CD4-positive, alpha-beta memory T cell (primary cell): ENCODE measurements around the gene SMAD3. TPM values are rescaled to one million over a fixed set of nuclear protein-coding genes. Genes with fewer than 3 reads are reported as not detected.

ENCODE experiments used
- CTCF ChIA-PET: fragments of 350-600 bp; sonication (Branson Sonifier 250); formaldehyde crosslinking; loops from one replicate; lab custom pipeline; 2021; ENCODE audit warnings: inconsistent platforms; ENCODE audit not compliant: partially characterized antibody; lab: Charles Lee
- POLR2A ChIA-PET: fragments of 350-600 bp; sonication (Branson Sonifier 250); formaldehyde crosslinking; loops from one replicate; lab custom pipeline; 2021; ENCODE audit not compliant: partially characterized antibody; lab: Charles Lee
- DNase-seq, 5 donors: peaks; one replicate each; pipeline versions ENCODE4 v3.0.0 to v3.0.0-alpha.2; 2020 to 2022; ENCODE audit warnings: mixed read lengths in 1 of 5
- H3K27ac ChIP-seq: one replicate; pipeline ENCODE4 v1.7.0; 2013; ENCODE audit warnings: low read depth, low read length
- H3K27me3 ChIP-seq: 2 replicates; pipeline ENCODE4 v1.7.0; 2013; ENCODE audit warnings: mild to moderate bottlenecking, low read length, moderate library complexity; ENCODE audit not compliant: insufficient read depth
- H3K36me3 ChIP-seq: 2 replicates; pipeline ENCODE4 v1.7.0; 2013; ENCODE audit warnings: mild to moderate bottlenecking, low read length, moderate library complexity; ENCODE audit not compliant: insufficient read depth
- H3K4me1 ChIP-seq: 2 replicates; pipeline ENCODE4 v1.7.0; 2013; ENCODE audit warnings: mild to moderate bottlenecking, low read length, moderate library complexity; ENCODE audit not compliant: insufficient read depth
- H3K4me3 ChIP-seq, 2 donors: one replicate each; pipeline ENCODE4 v1.7.0; 2013; ENCODE audit warnings: low read length in 2 of 2, mild to moderate bottlenecking in 1 of 2
- H3K9me3 ChIP-seq, 2 donors: one replicate each; pipeline ENCODE4 v1.7.0; 2013; ENCODE audit warnings: low read length in 2 of 2, control low read depth in 1 of 2; ENCODE audit not compliant: control insufficient read depth in 1 of 2
- H3K27ac Mint-ChIP-seq, 7 donors: one replicate each; pipeline ENCODE4 v1.8.0; 2020 to 2021; ENCODE audit warnings: mixed read lengths in 7 of 7, mild to moderate bottlenecking in 6 of 7, inconsistent platforms in 3 of 7, moderate library complexity in 3 of 7
- H3K27me3 Mint-ChIP-seq, 2 donors: one replicate each; pipeline ENCODE4 v1.8.0; 2020 to 2021; ENCODE audit warnings: mixed read lengths in 2 of 2
- H3K36me3 Mint-ChIP-seq, 2 donors: one replicate each; pipeline ENCODE4 v1.8.0; 2020 to 2021; ENCODE audit warnings: mixed read lengths in 2 of 2, inconsistent platforms in 1 of 2, mild to moderate bottlenecking in 1 of 2
- H3K4me1 Mint-ChIP-seq, 4 donors: one replicate each; pipeline ENCODE4 v1.8.0; 2020 to 2021; ENCODE audit warnings: mixed read lengths in 4 of 4, mild to moderate bottlenecking in 1 of 4
- H3K4me3 Mint-ChIP-seq, 8 donors: one replicate each; pipeline ENCODE4 v1.8.0; 2020 to 2021; ENCODE audit warnings: mixed read lengths in 8 of 8, mild to moderate bottlenecking in 7 of 8, moderate library complexity in 6 of 8, inconsistent platforms in 3 of 8
- H3K9me3 Mint-ChIP-seq, 8 donors: one replicate each; pipeline ENCODE4 v1.8.0; 2020 to 2021; ENCODE audit warnings: mixed read lengths in 8 of 8, mild to moderate bottlenecking in 5 of 8, inconsistent platforms in 3 of 8, moderate library complexity in 1 of 8
- intact Hi-C: fragments of 100-400 bp; cut with micrococcal nuclease; formaldehyde crosslinking; loops from one replicate; pipeline ENCODE4 v1.15.1; 2023
- polyA plus RNA-seq, 2 donors: library from polyadenylated mRNA; unstranded; fragments of 300-500 nt; fragmentation: Illumina TruSeq; gene quantifications; one replicate each; pipeline ENCODE4 v1.2.3, GENCODE V29; 2021
- total RNA-seq, 2 experiments: library from RNA; stranded (reverse); gene quantifications; one replicate each; pipeline ENCODE4 v1.2.3, GENCODE V29; 2021

Gene SMAD3
- total and polyA plus RNA-seq, 4 experiments from 2014 or later: 14.6 to 197 (median 110) TPM

DNA sequence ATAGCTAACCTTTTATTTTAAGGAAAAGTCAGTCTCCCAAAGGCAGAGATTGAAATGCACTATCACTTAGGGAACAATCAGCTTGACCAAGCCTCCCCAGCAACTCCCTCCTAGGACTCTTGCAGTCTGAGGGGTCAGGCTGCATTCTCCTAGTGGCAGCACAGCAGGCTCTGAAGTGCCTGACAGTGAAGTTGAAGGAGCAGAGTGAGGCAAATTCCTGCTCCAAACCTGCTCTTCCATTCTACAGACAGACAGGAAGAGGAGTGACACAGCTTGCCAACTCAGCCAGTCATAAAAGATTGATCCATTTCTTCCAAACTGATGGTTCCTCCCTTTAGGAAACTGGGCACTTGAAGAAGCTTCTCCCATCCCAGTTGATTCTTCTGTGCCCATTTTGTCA lies 43.9 kb upstream of the SMAD3 start:
- CTCF ChIA-PET: no interaction called here
- intact Hi-C loops: no loop called here

GRCh38 chr15:67022587-67023105 lies 42.8 kb upstream of the SMAD3 start:
- Mint-ChIP-seq H3K4me3 (no peak overlapping the region), H3K27me3 (no peaks in the 10 kb centered on the region), H3K27ac (no peak overlapping the region), H3K4me1 (peaks cover 0 to 7% (median 2%) of the 10 kb centered on the region in 4 donors), H3K9me3 (no peaks in the 10 kb centered on the region), H3K36me3 (no peaks in the 10 kb centered on the region)
- H3K36me3 ChIP-seq: no peaks in the 10 kb centered on the region
- intact Hi-C loops: no loop called here
- H3K4me3 ChIP-seq: no peak overlapping the region
- CTCF ChIA-PET: interaction anchor here (0.8 kb wide), 1 partner anchor 254 kb away, joined by 3 read pairs; no protein-coding TSS in a partner anchor
- no peaks in the 10 kb centered on the region for H3K27me3 ChIP-seq
- no peaks in the 10 kb centered on the region for H3K4me1 ChIP-seq
- no peaks in the 10 kb centered on the region for H3K9me3 ChIP-seq
- no peak for DNase-seq
- POLR2A ChIA-PET: no interaction called here
- H3K27ac ChIP-seq: no peak overlapping the region

More for the DNA sequence above, 43.9 kb upstream of the SMAD3 start:
- Histone ChIP-seq H3K9me3 (no peaks in the 10 kb centered on the region), H3K27me3 (no peaks in the 10 kb centered on the region), H3K4me1 (no peaks in the 10 kb centered on the region), H3K4me3 (no peak overlapping the region), H3K27ac (no peak overlapping the region), H3K36me3 (no peaks in the 10 kb centered on the region)
- no peaks in the 10 kb centered on the region for H3K27me3 Mint-ChIP-seq
- peaks cover 0 to 1% (median 0%) of the 10 kb centered on the region in 8 donors for H3K9me3 Mint-ChIP-seq
- H3K4me3 Mint-ChIP-seq: no peak overlapping the region
- H3K27ac Mint-ChIP-seq: no peak overlapping the region
- H3K36me3 Mint-ChIP-seq: no peaks in the 10 kb centered on the region
- peaks cover 0 to 7% (median 4%) of the 10 kb centered on the region in 4 donors for H3K4me1 Mint-ChIP-seq
- POLR2A ChIA-PET: no interaction called here
- no peak for DNase-seq

DNA sequence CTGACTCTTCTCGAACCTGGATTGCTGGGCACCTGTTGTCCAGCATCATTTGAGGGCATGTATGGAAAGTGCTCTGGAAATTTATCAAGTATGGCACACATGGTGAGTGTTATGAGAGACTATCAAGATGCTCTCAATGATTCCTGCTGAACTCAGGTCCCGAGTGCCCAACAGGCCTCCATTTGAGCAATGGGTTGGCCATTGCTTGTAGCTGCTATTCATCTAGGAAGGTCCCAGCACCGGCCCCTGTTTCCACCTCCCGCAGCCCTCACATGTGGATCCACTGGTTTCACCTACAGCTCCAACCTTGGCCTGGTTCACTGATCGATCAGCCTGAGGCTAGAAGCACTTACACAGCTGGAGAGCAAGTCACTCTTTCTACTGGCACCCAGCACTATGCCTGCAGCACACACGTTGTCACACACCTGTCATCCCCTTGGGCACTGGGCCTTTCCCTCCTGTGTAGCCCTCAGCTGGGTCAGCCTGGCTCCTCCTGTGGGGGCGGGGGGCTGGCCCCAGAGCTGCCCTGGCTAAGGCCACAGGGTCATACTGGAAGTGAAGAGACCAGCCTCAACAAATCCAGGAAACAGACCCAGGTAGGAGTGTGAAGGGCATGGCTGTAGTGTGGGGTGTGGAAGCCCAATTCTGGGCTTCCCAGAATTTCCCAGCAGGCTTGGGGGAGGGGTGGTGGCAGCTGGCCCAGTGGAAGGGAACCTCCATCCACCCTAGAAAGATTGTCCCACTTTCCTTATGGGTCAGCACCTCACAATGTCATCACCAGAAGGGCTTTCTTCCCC lies 41.7 kb upstream of the SMAD3 start:
- POLR2A ChIA-PET: no interaction called here
- no peaks in the 10 kb centered on the region for H3K27me3 ChIP-seq
- H3K27ac ChIP-seq: no peak overlapping the region
- no peak overlapping the region for H3K4me3 ChIP-seq
- H3K4me1 ChIP-seq: no peaks in the 10 kb centered on the region
- CTCF ChIA-PET: no interaction called here
- no peaks in the 10 kb centered on the region for H3K36me3 ChIP-seq
- DNase-seq: no peak
- Mint-ChIP-seq H3K27ac (peak overlapping the region in 1 of 7 donors; percentile 41), H3K4me1 (peaks cover 0 to 3% (median under 1%) of the 10 kb centered on the region in 4 donors), H3K9me3 (no peaks in the 10 kb centered on the region), H3K36me3 (no peaks in the 10 kb centered on the region), H3K27me3 (no peaks in the 10 kb centered on the region), H3K4me3 (no peak overlapping the region)
- intact Hi-C loops: no loop called here
- H3K9me3 ChIP-seq: no peaks in the 10 kb centered on the region

DNA sequence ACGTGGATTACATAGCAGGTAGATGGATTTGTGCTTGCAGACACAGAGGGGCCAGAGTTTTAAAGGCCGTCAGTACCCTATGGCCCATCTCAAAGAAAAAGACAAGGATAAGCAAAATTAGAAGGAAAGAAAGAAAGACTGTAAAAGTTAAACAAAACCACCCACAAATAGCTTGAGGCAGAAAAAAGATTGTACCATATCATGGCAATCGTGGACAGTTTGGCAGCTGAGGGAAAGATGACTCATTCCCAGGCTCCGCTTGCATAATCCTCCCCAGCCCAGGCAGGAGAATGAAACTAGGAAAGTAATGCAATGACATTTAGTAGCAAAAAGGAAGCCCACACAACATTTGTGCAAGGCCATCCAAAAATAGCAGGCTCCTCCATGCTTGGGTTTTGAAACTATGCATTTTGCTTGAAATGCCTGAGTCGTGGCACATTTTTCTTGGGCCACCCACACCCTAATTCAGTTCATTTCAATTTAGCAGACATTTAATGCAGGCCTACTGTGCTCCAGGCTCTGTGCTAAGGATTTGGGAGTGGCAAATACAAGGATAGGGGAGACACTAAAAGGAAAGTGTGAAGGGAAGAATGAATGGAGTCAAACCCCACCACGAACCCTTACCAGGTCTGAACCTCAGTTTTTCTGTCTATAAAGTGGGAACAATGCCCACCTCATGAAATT lies 40.9 kb upstream of the SMAD3 start:
- ChIA-PET POLR2A (no interaction called here), CTCF (interaction anchor here (1.4 kb wide), 1 partner anchor 20 kb away, joined by 3 read pairs; no protein-coding TSS in a partner anchor)
- Histone ChIP-seq H3K9me3 (no peaks in the 10 kb centered on the region), H3K27ac (no peak overlapping the region), H3K27me3 (no peaks in the 10 kb centered on the region), H3K4me1 (no peaks in the 10 kb centered on the region), H3K4me3 (no peak overlapping the region), H3K36me3 (no peaks in the 10 kb centered on the region)
- H3K4me1 Mint-ChIP-seq: peaks cover 0 to 3% (median under 1%) of the 10 kb centered on the region in 4 donors
- H3K27ac Mint-ChIP-seq: no peak overlapping the region
- no peaks in the 10 kb centered on the region for H3K9me3 Mint-ChIP-seq
- no peak overlapping the region for H3K4me3 Mint-ChIP-seq
- H3K36me3 Mint-ChIP-seq: no peaks in the 10 kb centered on the region
- intact Hi-C loops: no loop called here
- no peak for DNase-seq
- H3K27me3 Mint-ChIP-seq: no peaks in the 10 kb centered on the region

DNA sequence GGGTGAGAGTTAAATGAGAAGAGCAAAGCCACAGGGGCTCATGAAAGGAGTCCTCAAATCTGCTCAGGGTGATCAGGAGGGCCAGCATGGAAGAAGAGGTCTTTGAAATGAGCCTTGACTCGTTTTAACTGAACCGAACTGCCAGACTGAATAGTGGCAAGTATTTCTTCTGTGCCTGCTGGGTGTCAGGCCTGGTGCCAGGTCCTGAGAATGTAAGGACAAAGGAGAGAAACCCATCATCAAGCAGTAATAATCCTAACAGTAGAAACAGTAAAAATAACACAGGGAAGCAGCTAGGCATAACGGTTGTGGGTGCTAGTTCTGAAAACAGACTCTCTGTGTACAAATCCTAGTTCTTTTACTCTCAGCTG lies 40.4 kb upstream of the SMAD3 start:
- no peak overlapping the region for H3K4me3 Mint-ChIP-seq
- no peak for DNase-seq
- H3K4me1 Mint-ChIP-seq: peaks cover 0 to 3% (median under 1%) of the 10 kb centered on the region in 4 donors
- intact Hi-C loops: no loop called here
- ChIA-PET CTCF (interaction anchor here (1.4 kb wide), 1 partner anchor 19 kb away, joined by 3 read pairs; no protein-coding TSS in a partner anchor), POLR2A (no interaction called here)
- Histone ChIP-seq H3K27me3 (no peaks in the 10 kb centered on the region), H3K36me3 (no peaks in the 10 kb centered on the region), H3K9me3 (no peaks in the 10 kb centered on the region), H3K4me1 (no peaks in the 10 kb centered on the region), H3K27ac (no peak overlapping the region), H3K4me3 (no peak overlapping the region)
- H3K27ac Mint-ChIP-seq: no peak overlapping the region
- H3K36me3 Mint-ChIP-seq: no peaks in the 10 kb centered on the region
- no peaks in the 10 kb centered on the region for H3K27me3 Mint-ChIP-seq
- no peaks in the 10 kb centered on the region for H3K9me3 Mint-ChIP-seq

DNA sequence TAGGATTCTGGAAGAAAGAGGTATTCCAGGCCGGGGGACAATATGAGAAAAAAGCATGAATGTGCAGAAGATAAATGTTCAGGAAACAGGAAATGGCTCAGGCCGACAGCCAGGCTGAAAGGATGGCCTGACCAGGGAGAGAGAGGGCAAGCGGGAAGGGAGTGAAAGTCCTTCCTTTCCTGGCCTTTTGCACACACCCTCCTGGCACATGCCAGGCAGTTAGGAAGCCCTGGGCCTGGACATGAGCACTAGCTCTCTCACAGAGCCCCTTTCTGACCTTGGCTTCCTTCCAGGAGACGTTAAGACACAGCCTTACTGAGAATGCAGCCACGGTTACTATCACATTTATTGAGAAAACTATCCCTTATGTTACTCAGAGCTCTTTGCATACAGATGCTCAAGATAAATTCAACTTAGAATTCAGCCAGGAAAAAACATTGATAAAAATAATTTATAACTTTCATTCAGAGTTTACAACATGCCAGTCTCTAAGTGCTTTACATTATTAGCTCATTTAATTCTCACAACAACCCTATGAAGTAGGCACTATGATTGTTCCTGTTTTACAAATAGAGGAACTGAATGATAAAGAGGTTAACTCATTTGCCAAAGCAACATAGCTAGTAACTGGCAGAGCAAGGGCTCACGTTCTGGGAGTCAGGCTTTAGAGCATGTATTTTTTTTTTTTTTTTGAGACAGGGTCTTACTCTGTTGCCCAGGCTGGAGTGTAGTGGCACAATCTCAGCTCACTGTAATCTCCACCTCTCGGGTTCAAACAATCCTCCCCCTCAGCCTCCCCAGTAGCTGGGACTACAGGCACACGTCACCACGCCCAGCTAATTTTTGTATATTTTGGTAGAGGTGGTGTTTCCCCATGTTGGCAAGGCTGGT lies 39.4 kb upstream of the SMAD3 start:
- ChIA-PET POLR2A (no interaction called here), CTCF (interaction anchor here (0.7 to 1.4 kb wide), 5 partner anchors 15 to 47 kb away, joined by 3 read pairs; no protein-coding TSS in a partner anchor)
- H3K9me3 Mint-ChIP-seq: no peaks in the 10 kb centered on the region
- no peaks in the 10 kb centered on the region for H3K27me3 Mint-ChIP-seq
- no peaks in the 10 kb centered on the region for H3K9me3 ChIP-seq
- no peak overlapping the region for H3K4me3 ChIP-seq
- intact Hi-C loops: no loop called here
- H3K27ac Mint-ChIP-seq: no peak overlapping the region
- no peaks in the 10 kb centered on the region for H3K4me1 ChIP-seq
- H3K36me3 ChIP-seq: no peaks in the 10 kb centered on the region
- no peak for DNase-seq
- no peak overlapping the region for H3K4me3 Mint-ChIP-seq
- no peak overlapping the region for H3K27ac ChIP-seq
- no peaks in the 10 kb centered on the region for H3K36me3 Mint-ChIP-seq
- peaks cover 0 to 3% (median under 1%) of the 10 kb centered on the region in 4 donors for H3K4me1 Mint-ChIP-seq
- no peaks in the 10 kb centered on the region for H3K27me3 ChIP-seq
